Measurements from ENCODE around the gene MCM9. TPM values are rescaled to one million over a fixed set of nuclear protein-coding genes. Genes with fewer than 3 reads are reported as not detected.

Gene MCM9
- polyA plus RNA-seq, 3 donors = 9.4 to 11.9 (median 9.8) TPM

DNA sequence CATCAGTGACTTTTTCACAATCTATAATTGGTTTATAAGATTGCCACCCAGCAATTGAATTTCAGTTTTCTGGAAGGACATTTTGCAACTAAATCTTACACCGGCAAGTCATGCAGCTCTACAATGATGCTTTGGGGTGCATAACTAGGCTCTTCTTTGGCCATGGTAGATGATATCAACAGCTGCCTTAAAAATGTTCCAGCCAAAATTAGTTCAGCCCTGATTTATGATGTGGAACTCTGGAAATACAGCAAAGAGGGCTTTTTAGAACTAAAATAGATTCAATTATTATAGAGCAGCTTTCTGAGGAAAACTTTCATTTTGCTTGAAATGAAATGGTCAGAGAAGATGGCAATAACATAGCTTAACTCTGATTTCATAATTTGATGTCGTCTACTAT, 18.4 kb upstream of the MCM9 start:
- no peak for TF ChIP-seq CTCF (IDR thresholded peaks at IDR 0.05)
- WGBS (ENCODE audit: insufficient coverage) = 83% methylated on average over 1 of the region's 2 CpGs
- Histone ChIP-seq H3K36me3 (replicated peaks in 1 of 2; ENCODE audit: control insufficient read depth in 1 of 2, insufficient read depth in 2 of 2, low read length in 2 of 2) (no peaks in the 10 kb centered on the region), H3K27me3 (ENCODE audit: control insufficient read depth in 2 of 2, insufficient read depth in 2 of 2, low read length in 2 of 2) (no peaks in the 10 kb centered on the region), H4K20me1 (ENCODE audit: insufficient read depth, low read length) (no peaks in the 10 kb centered on the region), H3K9me3 (replicated peaks in 1 of 2; ENCODE audit: control insufficient read depth in 1 of 2, insufficient read depth in 1 of 2, low read length in 2 of 2) (no peaks in the 10 kb centered on the region), H3K79me2 (ENCODE audit: insufficient read depth, low read length) (no peaks in the 10 kb centered on the region), H3K4me2 (replicated peaks; ENCODE audit: extremely low read depth, low read length, poor library complexity, severe bottlenecking) (no peak overlapping the region), H3K4me1 (ENCODE audit: control insufficient read depth in 1 of 2, insufficient read depth in 2 of 2, low read length in 2 of 2) (no peaks in the 10 kb centered on the region), H3K27ac (ENCODE audit: low read depth in 1 of 2, low read length in 2 of 2) (no peak overlapping the region), H3K9ac (ENCODE audit: insufficient read depth, low read length, poor library complexity, severe bottlenecking) (no peak overlapping the region), H3K4me3 (replicated peaks in 1 of 3; ENCODE audit: low read depth in 2 of 3, low read length in 3 of 3) (no peak overlapping the region), H2AFZ (ENCODE audit: insufficient read depth, low read depth, low read length, poor library complexity, severe bottlenecking) (no peak overlapping the region)
- H3K27me3 Mint-ChIP-seq (ENCODE audit: low read depth in 3 of 3) = no peaks in the 10 kb centered on the region
- H3K4me3 Mint-ChIP-seq = no peak overlapping the region
- H3K27ac Mint-ChIP-seq = no peak overlapping the region
- H3K36me3 Mint-ChIP-seq = no peaks in the 10 kb centered on the region
- no peak for DNase-seq
- intact Hi-C loops (cut with micrococcal nuclease) = no loop called here
- no peaks in the 10 kb centered on the region for H3K4me1 Mint-ChIP-seq
- H3K9me3 Mint-ChIP-seq = peaks cover 0 to 11% (median 8%) of the 10 kb centered on the region in 7 donors

DNA sequence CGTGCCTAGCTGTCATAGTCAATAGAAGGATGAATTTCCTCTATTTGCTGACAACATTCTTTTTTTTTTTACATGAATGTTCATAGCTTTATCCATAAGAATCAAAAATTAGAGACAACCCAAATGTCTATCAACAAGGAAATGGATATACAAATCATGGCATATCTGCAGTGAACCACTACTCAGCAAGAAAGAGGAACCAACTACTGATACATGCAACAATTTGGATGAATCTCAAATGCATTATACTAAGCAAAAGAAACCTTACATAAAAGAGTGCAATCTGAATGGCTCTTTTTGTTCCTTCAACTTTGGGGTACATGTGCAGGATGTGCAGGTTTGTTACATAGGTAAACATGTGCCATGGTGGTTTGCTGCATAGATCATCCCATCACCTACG, 17.7 kb upstream of the MCM9 start:
- no peak for DNase-seq
- Histone ChIP-seq H3K9me3 (replicated peaks in 1 of 2; ENCODE audit: control insufficient read depth in 1 of 2, insufficient read depth in 1 of 2, low read length in 2 of 2) (peaks cover 5% of the 10 kb centered on the region in 2 donors), H4K20me1 (ENCODE audit: insufficient read depth, low read length) (no peaks in the 10 kb centered on the region), H3K36me3 (replicated peaks in 1 of 2; ENCODE audit: control insufficient read depth in 1 of 2, insufficient read depth in 2 of 2, low read length in 2 of 2) (no peaks in the 10 kb centered on the region), H3K4me3 (replicated peaks in 1 of 3; ENCODE audit: low read depth in 2 of 3, low read length in 3 of 3) (no peak overlapping the region), H3K27me3 (ENCODE audit: control insufficient read depth in 2 of 2, insufficient read depth in 2 of 2, low read length in 2 of 2) (no peaks in the 10 kb centered on the region), H3K4me1 (ENCODE audit: control insufficient read depth in 1 of 2, insufficient read depth in 2 of 2, low read length in 2 of 2) (no peaks in the 10 kb centered on the region), H2AFZ (ENCODE audit: insufficient read depth, low read depth, low read length, poor library complexity, severe bottlenecking) (no peak overlapping the region), H3K4me2 (replicated peaks; ENCODE audit: extremely low read depth, low read length, poor library complexity, severe bottlenecking) (no peak overlapping the region), H3K27ac (ENCODE audit: low read depth in 1 of 2, low read length in 2 of 2) (no peak overlapping the region), H3K9ac (ENCODE audit: insufficient read depth, low read length, poor library complexity, severe bottlenecking) (no peak overlapping the region), H3K79me2 (ENCODE audit: insufficient read depth, low read length) (no peaks in the 10 kb centered on the region)
- Mint-ChIP-seq H3K27me3 (ENCODE audit: low read depth in 3 of 3) (no peaks in the 10 kb centered on the region), H3K27ac (no peak overlapping the region), H3K36me3 (no peaks in the 10 kb centered on the region), H3K9me3 (peaks cover 4 to 18% (median 14%) of the 10 kb centered on the region in 7 donors), H3K4me1 (no peaks in the 10 kb centered on the region), H3K4me3 (no peak overlapping the region)
- no CpG with 5 or more reads among the region's 2 CpGs for WGBS (ENCODE audit: insufficient coverage)
- intact Hi-C loops (cut with micrococcal nuclease) = no loop called here
- TF ChIP-seq CTCF (IDR thresholded peaks at IDR 0.05) = no peak

Data from CD14-positive monocyte (primary cell).